Uterus (tissue), 2 donors: Measurements from ENCODE around the gene PEX16.

Experiments
- POLR2A ChIP-seq, 2 donors: fragments of 450-650 bp; IDR thresholded peaks; one replicate each; pipeline ENCODE4 v1.6.1; 2016; ENCODE audit warnings: antibody characterized with exemption in 2 of 2, mild to moderate bottlenecking in 1 of 2, moderate library complexity in 1 of 2
- TF ChIP-seq, protein P1 (sequence below), 4 experiments: fragments of 200-600 bp in 2 of 4; fragments of 450-650 bp in 2 of 4; sonication (generic) in 2 of 4; IDR thresholded peaks; one replicate each; pipeline ENCODE4 v1.5.1; 2016 to 2019; ENCODE audit warnings: antibody characterized with exemption in 4 of 4, mild to moderate bottlenecking in 2 of 4, moderate library complexity in 1 of 4

DNA sequence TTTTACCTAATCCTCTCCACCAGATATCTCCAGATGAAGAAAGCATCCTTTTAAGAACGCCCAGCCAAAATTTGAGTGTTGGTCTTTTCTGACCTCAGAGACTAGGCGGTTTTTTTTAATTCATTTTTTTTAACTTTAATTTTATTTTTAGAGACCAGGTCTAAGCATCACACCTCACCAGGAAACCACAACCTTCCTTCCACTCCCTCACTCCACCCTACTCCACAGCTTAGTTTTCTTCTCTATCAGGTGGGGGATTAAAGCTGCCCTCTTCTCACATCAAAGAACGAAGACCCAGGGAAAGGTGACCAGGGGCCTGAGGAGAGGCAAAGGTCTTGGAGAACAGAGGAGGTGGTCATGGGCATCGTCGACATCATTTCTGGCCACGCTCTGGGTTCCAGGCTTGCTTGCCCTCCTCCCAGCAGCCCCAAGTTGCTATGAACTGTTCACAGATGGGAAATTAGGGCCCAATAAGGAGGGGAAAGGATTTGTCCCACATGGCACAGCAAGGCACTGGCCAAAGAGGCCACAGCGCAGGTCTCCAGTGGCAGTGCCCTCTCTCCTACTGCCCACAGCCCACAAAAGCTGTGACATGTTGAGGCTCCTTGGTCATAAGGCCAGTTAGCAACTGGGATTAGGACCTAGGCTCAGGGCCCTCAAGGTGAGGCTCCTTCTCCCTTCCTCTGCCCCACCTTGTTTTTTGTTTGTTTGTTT lies 1.4 kb upstream of the PEX16 start:
- TF ChIP-seq, protein P1, sequence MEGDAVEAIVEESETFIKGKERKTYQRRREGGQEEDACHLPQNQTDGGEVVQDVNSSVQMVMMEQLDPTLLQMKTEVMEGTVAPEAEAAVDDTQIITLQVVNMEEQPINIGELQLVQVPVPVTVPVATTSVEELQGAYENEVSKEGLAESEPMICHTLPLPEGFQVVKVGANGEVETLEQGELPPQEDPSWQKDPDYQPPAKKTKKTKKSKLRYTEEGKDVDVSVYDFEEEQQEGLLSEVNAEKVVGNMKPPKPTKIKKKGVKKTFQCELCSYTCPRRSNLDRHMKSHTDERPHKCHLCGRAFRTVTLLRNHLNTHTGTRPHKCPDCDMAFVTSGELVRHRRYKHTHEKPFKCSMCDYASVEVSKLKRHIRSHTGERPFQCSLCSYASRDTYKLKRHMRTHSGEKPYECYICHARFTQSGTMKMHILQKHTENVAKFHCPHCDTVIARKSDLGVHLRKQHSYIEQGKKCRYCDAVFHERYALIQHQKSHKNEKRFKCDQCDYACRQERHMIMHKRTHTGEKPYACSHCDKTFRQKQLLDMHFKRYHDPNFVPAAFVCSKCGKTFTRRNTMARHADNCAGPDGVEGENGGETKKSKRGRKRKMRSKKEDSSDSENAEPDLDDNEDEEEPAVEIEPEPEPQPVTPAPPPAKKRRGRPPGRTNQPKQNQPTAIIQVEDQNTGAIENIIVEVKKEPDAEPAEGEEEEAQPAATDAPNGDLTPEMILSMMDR (IDR thresholded peaks at IDR 0.05): no peak
- no peak for TF ChIP-seq POLR2A (IDR thresholded peaks at IDR 0.05)
